AG04450 (cell line): ENCODE measurements around the gene OR4F15. TPM values are rescaled to one million over a fixed set of nuclear protein-coding genes. Genes with fewer than 3 reads are reported as not detected.

ENCODE experiments used
- CTCF ChIA-PET: fragments of 300-600, 350-600 bp; formaldehyde crosslinking; extraction: SDS; loops from one replicate; lab custom pipeline; 2022; ENCODE audit warnings: antibody characterized with exemption, inconsistent platforms; lab: Charles Lee
- POLR2A ChIA-PET: fragments of 350-600 bp; formaldehyde crosslinking; extraction: SDS; loops from one replicate; lab custom pipeline; 2021; ENCODE audit warnings: antibody characterized with exemption, inconsistent platforms; lab: Yijun Ruan, JAX
- DNase-seq: peaks from one replicate; pipeline ENCODE4 v3.0.0-alpha.2; 2011; ENCODE audit warnings: low read depth, low spot score
- H3K27ac ChIP-seq: one replicate; pipeline ENCODE4 v1.5.1; 2012; ENCODE audit warnings: low read depth, low read length, control low read depth
- H3K27me3 ChIP-seq: one replicate; pipeline ENCODE4 v1.6.0; 2012; ENCODE audit warnings: low read length; ENCODE audit not compliant: control insufficient read depth, insufficient read depth
- H3K4me3 ChIP-seq: 2 replicates; pipeline ENCODE4 v1.5.1; 2011; ENCODE audit warnings: mild to moderate bottlenecking, low read depth, low read length, control low read depth
- H3K9me3 ChIP-seq: 2 replicates; pipeline ENCODE4 v1.5.1; 2012; ENCODE audit warnings: low read length; ENCODE audit not compliant: control insufficient read depth, insufficient read depth
- CTCF ChIP-seq: IDR thresholded peaks from 2 replicates; pipeline ENCODE4 v1.5.1; 2011; ENCODE audit warnings: low read depth, low read length, control low read depth, inconsistent platforms
- polyA plus RNA-seq: library from polyadenylated mRNA; depleted of rRNA; stranded (reverse); fragments of >200 nt; gene quantifications from 2 replicates; pipeline ENCODE4 v1.2.3, GENCODE V29; 2011

The OR4F15 gene
- polyA plus RNA-seq, 1 experiment, result 0.05 TPM

- Histone ChIP-seq H3K27ac (no peak within 1 kb of the TSS), H3K4me3 (no peak within 1 kb of the TSS)
Observed at GRCh38 chr15:101803209-101803608, 8.8 kb upstream of the OR4F15 start, which contains the start of gene OR4F6. Gene OR4F6 (plus strand): TSS chr15:101803509. CDS start chr15:101805720, 2,211 bp downstream.

GRCh38 chr15:101803676-101804075, 8.3 kb upstream of the OR4F15 start:
- ChIA-PET CTCF (no interaction called here), POLR2A (no interaction called here)
- H3K4me3 ChIP-seq, result no peak overlapping the region
- H3K27me3 ChIP-seq, result no peaks in the 10 kb centered on the region
- TF ChIP-seq CTCF, result no peak
- no peak for DNase-seq
- H3K27ac ChIP-seq, result no peak overlapping the region
- peaks cover 6% of the 10 kb centered on the region; the same call in 1 of the 2 replicates for H3K9me3 ChIP-seq

More at GRCh38 chr15:101803209-101803608, 8.8 kb upstream of the OR4F15 start, which contains the start of gene OR4F6:
- no peak for TF ChIP-seq CTCF
- CTCF ChIA-PET, result interaction anchor here (0.8 kb wide), 1 partner anchor 162 kb away, joined by 3 read pairs; no protein-coding TSS in a partner anchor
- Histone ChIP-seq H3K9me3 (peaks cover 6% of the 10 kb centered on the region; the same call in 1 of the 2 replicates), H3K27me3 (no peaks in the 10 kb centered on the region)
- no peak for DNase-seq
- POLR2A ChIA-PET, result no interaction called here

GRCh38 chr15:101804375-101804774, 7.6 kb upstream of the OR4F15 start:
- POLR2A ChIA-PET, result no interaction called here
- CTCF ChIA-PET, result no interaction called here
- Histone ChIP-seq H3K9me3 (peaks cover 6% of the 10 kb centered on the region; the same call in 1 of the 2 replicates), H3K4me3 (no peak overlapping the region), H3K27me3 (no peaks in the 10 kb centered on the region), H3K27ac (no peak overlapping the region)
- no peak for DNase-seq
- no peak for TF ChIP-seq CTCF

GRCh38 chr15:101804941-101805340, 7.1 kb upstream of the OR4F15 start:
- TF ChIP-seq CTCF, result no peak
- no peak for DNase-seq
- Histone ChIP-seq H3K27me3 (no peaks in the 10 kb centered on the region), H3K4me3 (no peak overlapping the region), H3K27ac (no peak overlapping the region), H3K9me3 (peaks cover 6% of the 10 kb centered on the region; the same call in 1 of the 2 replicates)
- ChIA-PET CTCF (no interaction called here), POLR2A (no interaction called here)

- DNase-seq, result no peak
- CTCF ChIA-PET, result no interaction called here
- POLR2A ChIA-PET, result no interaction called here
- TF ChIP-seq CTCF, result no peak
- Histone ChIP-seq H3K4me3 (no peak overlapping the region), H3K27me3 (no peaks in the 10 kb centered on the region), H3K27ac (no peak overlapping the region), H3K9me3 (peaks cover 6% of the 10 kb centered on the region; the same call in 1 of the 2 replicates)
Observed at GRCh38 chr15:101805605-101806345, 6.2 kb upstream of the OR4F15 start.
